K562 treated with DMSO at 1 percent for 24 hours (cell line): Measurements from ENCODE around the gene H2AZ2. TPM values are rescaled to one million over a fixed set of nuclear protein-coding genes. Genes with fewer than 3 reads are reported as not detected.

Experiments used
- total RNA-seq: library from RNA; unstranded; fragments of 300-600 nt; gene quantifications from 2 replicates; pipeline ENCODE4 v1.2.3, GENCODE V29; 2022; ENCODE audit warnings: low read depth; ENCODE audit not compliant: insufficient read depth

H2AZ2 gene
- total RNA-seq = 330 and 363 TPM in 2 replicates

DNA sequence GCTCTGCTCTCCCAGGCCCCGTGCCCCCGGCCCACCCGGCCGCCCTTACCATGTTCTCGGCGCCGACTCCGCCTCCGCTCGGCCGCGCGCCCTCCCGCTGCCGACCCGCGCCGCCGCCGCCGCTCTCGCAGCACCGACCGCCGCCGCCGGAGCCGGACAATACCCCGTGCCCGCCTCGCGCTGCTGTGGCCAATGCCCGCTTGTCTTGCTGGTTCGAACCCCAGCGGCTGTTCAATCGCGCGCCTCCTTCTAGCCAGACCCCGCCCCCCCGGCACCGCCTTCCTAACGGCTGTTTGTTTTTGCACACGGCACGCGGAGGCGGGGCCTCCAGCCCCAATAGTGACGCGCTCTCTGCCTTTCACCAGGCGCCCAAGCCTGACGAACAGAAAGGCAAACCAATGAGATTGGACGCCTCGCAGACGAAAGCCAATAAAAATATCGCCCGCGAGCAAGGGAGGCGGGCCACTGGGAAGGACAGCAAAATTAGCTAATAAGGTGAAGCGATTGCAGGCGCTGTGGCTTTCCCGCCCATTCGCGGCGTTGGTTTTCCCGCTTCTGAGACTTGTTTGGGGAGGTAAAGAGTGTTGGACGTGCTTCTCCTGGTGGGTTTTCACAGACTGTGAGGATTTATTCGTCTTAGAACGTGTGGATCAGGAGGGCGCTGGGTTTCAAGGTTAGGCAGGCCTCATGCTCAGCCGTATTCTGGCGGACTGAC lies at the start of gene H2AZ2:
H2AZ2 (minus strand) TSS at position 168 of the 715 bp plus-strand sequence; CDS start at position 52, 116 bp downstream.

DNA sequence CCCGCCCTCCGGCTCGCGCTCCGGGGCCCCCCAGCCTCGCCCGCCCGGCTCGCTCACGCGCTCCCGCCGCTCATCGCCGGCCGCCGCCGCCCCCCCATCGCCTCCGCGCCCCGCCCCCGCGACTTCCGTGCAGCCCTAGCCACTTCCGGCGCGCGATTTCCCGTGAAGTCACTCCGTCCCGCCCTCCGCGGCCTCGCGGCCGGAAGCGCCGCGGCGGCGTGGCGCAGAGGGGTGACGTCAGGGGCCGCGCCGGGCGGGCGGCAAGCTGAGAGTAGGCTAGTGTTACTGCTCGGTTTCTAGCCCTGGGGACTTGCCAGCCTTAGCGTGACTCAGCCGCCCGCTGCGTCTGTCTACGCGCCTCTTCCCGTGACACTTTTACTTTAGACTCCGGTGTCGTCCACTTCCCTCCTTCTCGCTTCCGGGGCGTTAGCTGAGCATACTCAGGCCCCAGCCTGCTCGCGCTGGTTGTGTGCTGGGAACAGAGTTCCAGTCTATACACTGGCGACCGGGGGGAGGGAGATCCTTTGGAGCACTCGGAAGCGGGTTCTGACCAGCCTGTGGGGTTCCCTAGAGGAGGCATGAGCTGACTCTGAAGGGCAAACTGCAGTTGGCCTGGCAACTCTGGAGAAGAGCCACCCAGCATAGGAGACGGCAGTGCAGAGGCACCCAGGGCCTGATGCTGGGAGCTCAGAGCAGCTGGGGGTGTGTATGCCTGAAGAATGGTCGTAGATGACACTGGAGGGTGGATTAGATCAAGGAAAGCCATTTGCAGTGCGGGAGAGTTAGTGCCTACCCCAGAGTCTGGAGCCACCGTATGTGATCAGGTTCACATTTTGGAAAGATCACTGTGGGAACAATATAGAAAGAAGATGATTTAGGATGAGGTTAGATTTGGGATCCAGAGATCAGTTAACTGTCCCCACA lies 37.8 kb upstream of the H2AZ2 start, which contains the start of gene PURB:
PURB (minus strand) TSS at position 137 of the 924 bp plus-strand sequence. CDS start 182 bp downstream, outside the sequence.

DNA sequence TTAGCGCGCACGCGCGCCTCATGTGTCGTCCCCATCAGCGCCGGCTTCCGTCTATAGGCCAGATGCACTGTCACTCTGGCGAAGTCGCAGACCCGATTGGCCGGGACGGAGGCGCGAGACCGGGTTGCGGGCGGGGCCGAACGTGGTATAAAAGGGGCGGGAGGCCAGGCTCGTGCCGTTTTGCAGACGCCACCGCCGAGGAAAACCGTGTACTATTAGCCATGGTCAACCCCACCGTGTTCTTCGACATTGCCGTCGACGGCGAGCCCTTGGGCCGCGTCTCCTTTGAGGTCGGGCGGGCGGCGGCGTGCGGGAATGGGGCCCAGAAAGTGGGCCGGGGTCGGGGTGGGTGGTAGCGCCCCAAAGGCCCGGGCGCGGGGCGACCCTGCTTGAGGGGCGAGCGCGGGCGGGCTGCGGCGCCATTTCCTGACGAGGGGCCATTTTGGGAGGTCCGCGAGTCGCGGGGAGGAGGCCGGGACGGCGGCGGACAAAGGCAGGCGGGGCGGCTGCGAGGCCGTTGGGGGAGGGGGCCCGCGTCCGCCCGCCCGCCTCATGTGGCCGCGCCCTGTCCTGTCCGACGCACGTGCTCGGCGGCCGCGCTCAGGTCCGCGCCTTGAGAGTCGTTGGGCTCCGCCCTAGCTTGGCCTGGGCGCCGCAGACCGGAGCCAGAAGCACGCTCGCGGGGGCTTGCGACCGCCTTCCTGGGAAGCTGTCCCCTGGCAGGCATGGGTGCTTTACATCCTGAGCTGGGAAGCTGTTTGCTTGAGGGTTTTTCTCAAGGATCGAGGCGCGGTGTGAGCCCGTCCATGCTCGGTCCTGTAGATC lies 51.2 kb downstream of the H2AZ2 start, which contains the start of gene PPIA:
PPIA (plus strand) TSS at position 178 of the 825 bp plus-strand sequence; CDS start at position 222, 44 bp downstream.

Other genes starting within 250 kb of the H2AZ2 start
- 85.2 and 89.7 TPM in 2 replicates for gene OGDH, start 241.5 kb downstream of the H2AZ2 start, total RNA-seq
- 20.5 and 27.2 TPM in 2 replicates for gene ZMIZ2, start 99.2 kb downstream of the H2AZ2 start, total RNA-seq
- 1,298 and 1,330 TPM in 2 replicates for gene PPIA, start 51.4 kb downstream of the H2AZ2 start, total RNA-seq
- 7.3 and 8.2 TPM in 2 replicates for gene PURB, start 37.4 kb upstream of the H2AZ2 start, total RNA-seq
- 0.24 TPM in 1 of 2 replicates, not detected in the other for gene MYO1G, start 130.9 kb upstream of the H2AZ2 start, total RNA-seq
- gene CCM2, start 152.1 kb upstream of the H2AZ2 start, total RNA-seq = 45.9 and 50.2 TPM in 2 replicates
- not detected in 2 replicates for gene NACAD, start 240.9 kb upstream of the H2AZ2 start, total RNA-seq